Measurements from ENCODE around the gene NBEA. TPM values are rescaled to one million over a fixed set of nuclear protein-coding genes. Genes with fewer than 3 reads are reported as not detected.

The NBEA gene
- total RNA-seq, 2 donors from 2014 or later = 15.2 to 15.9 TPM

DNA sequence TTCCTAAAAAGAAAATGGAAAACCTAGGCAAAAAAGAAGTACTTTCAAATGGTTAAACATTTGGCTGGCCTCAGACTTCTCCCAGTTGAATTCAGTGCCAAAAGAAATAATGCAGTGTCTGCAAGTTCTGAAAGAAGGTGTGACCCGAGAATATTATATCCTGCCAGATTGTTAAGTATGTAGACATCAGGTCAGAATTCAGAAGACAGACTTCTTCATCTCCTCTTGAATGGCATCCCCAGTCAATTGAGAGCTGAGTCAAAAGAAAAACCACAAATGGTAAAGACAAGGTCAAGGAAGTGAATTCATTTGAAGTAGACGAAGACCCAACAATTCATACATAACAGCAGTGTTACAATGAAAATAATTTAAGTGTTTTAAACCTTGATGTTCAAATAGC is 194.5 kb downstream of the NBEA start:
- 93 to 100% methylated on average over 1 of the region's 2 CpGs for WGBS, 2 experiments (ENCODE audit: insufficient coverage in 1 of 2, insufficient read length in 1 of 2)
- no peaks in the 10 kb centered on the region for H3K27me3 Mint-ChIP-seq (ENCODE audit: insufficient read depth)
- no peak overlapping the region for H3K4me3 Mint-ChIP-seq
- Histone ChIP-seq H3K27ac (ENCODE audit: low read depth, low read length) (no peak overlapping the region), H3K36me3 (ENCODE audit: control insufficient read depth, insufficient read depth, low read length) (no peaks in the 10 kb centered on the region), H3K27me3 (ENCODE audit: control insufficient read depth, insufficient read depth, low read length, poor library complexity, severe bottlenecking) (no peaks in the 10 kb centered on the region), H3K9me3 (ENCODE audit: control insufficient read depth, low read length) (no peaks in the 10 kb centered on the region), H3K4me3 (ENCODE audit: low read length) (no peak overlapping the region), H3K9ac (ENCODE audit: extremely low read depth, low read length, poor library complexity, severe bottlenecking) (no peak overlapping the region), H3K4me1 (ENCODE audit: control insufficient read depth, insufficient read depth, low read length) (no peaks in the 10 kb centered on the region)
- peaks cover 2% of the 10 kb centered on the region for H3K36me3 Mint-ChIP-seq (ENCODE audit: low read depth)
- no peak for DNase-seq
- H3K27ac Mint-ChIP-seq = no peak overlapping the region
- H3K9me3 Mint-ChIP-seq = no peaks in the 10 kb centered on the region
- TF ChIP-seq, protein P1, sequence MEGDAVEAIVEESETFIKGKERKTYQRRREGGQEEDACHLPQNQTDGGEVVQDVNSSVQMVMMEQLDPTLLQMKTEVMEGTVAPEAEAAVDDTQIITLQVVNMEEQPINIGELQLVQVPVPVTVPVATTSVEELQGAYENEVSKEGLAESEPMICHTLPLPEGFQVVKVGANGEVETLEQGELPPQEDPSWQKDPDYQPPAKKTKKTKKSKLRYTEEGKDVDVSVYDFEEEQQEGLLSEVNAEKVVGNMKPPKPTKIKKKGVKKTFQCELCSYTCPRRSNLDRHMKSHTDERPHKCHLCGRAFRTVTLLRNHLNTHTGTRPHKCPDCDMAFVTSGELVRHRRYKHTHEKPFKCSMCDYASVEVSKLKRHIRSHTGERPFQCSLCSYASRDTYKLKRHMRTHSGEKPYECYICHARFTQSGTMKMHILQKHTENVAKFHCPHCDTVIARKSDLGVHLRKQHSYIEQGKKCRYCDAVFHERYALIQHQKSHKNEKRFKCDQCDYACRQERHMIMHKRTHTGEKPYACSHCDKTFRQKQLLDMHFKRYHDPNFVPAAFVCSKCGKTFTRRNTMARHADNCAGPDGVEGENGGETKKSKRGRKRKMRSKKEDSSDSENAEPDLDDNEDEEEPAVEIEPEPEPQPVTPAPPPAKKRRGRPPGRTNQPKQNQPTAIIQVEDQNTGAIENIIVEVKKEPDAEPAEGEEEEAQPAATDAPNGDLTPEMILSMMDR (conservative IDR thresholded peaks at IDR 0.05) = no peak
- no peaks in the 10 kb centered on the region for H3K4me1 Mint-ChIP-seq

DNA sequence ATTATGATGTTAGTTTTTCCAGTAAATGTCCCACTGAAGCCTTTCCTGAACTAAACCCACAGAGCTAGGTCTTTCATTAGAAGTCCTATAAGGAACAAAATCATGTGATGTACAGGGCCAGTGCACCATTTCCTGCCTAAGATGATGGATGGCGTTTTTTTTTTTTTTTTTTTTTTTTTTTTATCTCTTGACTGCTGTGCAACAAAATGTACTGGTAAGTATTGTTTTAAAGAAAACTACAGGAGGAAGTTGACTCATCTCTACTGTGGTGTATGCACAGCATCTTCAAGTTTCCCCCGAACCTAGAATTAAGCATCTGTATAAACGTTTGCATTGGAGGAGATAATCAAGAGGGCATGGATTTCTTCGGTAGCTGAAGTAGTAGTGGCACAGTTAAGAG is 197.5 kb downstream of the NBEA start:
- Histone ChIP-seq H3K36me3 (ENCODE audit: control insufficient read depth, insufficient read depth, low read length) (no peaks in the 10 kb centered on the region), H3K4me3 (ENCODE audit: low read length) (no peak overlapping the region), H3K27me3 (ENCODE audit: control insufficient read depth, insufficient read depth, low read length, poor library complexity, severe bottlenecking) (no peaks in the 10 kb centered on the region), H3K4me1 (ENCODE audit: control insufficient read depth, insufficient read depth, low read length) (no peaks in the 10 kb centered on the region), H3K27ac (ENCODE audit: low read depth, low read length) (no peak overlapping the region), H3K9ac (ENCODE audit: extremely low read depth, low read length, poor library complexity, severe bottlenecking) (no peak overlapping the region), H3K9me3 (ENCODE audit: control insufficient read depth, low read length) (no peaks in the 10 kb centered on the region)
- TF ChIP-seq, protein P1 (conservative IDR thresholded peaks at IDR 0.05) = no peak
- no peak overlapping the region for H3K4me3 Mint-ChIP-seq
- no peak overlapping the region for H3K27ac Mint-ChIP-seq
- 89 to 94% methylated on average over 3 to 4 of the region's 4 CpGs for WGBS, 2 experiments (ENCODE audit: insufficient coverage in 1 of 2, insufficient read length in 1 of 2)
- H3K4me1 Mint-ChIP-seq = no peaks in the 10 kb centered on the region
- peaks cover 5% of the 10 kb centered on the region for H3K36me3 Mint-ChIP-seq (ENCODE audit: low read depth)
- no peaks in the 10 kb centered on the region for H3K27me3 Mint-ChIP-seq (ENCODE audit: insufficient read depth)
- no peak for DNase-seq
- H3K9me3 Mint-ChIP-seq = no peaks in the 10 kb centered on the region

DNA sequence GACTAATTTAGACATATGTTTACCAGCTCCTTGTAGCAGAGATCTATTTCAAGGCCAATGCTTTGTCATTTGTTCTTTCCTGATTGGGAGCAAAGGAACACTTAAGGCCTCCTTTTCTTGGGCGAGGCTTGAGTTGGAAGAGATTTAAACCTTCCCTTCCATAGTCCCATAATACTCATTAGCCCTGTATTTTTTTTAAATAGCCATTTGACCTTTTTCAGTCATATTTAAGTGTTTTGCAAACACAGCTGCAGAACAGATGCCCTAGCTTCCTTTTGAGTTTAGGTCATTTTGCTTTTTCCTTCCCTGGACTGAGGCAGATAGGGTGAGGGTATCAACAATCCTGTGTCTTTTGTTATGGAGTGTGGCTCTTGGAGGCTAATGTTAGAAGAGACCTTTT is 198.3 kb downstream of the NBEA start:
- no peaks in the 10 kb centered on the region for H3K9me3 Mint-ChIP-seq
- no peak overlapping the region for H3K27ac Mint-ChIP-seq
- DNase-seq = no peak
- no peaks in the 10 kb centered on the region for H3K4me1 Mint-ChIP-seq
- peaks cover 8% of the 10 kb centered on the region for H3K36me3 Mint-ChIP-seq (ENCODE audit: low read depth)
- H3K27me3 Mint-ChIP-seq (ENCODE audit: insufficient read depth) = no peaks in the 10 kb centered on the region
- Histone ChIP-seq H3K4me3 (ENCODE audit: low read length) (no peak overlapping the region), H3K9ac (ENCODE audit: extremely low read depth, low read length, poor library complexity, severe bottlenecking) (no peak overlapping the region), H3K9me3 (ENCODE audit: control insufficient read depth, low read length) (peaks cover under 1% of the 10 kb centered on the region), H3K4me1 (ENCODE audit: control insufficient read depth, insufficient read depth, low read length) (no peaks in the 10 kb centered on the region), H3K36me3 (ENCODE audit: control insufficient read depth, insufficient read depth, low read length) (no peaks in the 10 kb centered on the region), H3K27ac (ENCODE audit: low read depth, low read length) (no peak overlapping the region), H3K27me3 (ENCODE audit: control insufficient read depth, insufficient read depth, low read length, poor library complexity, severe bottlenecking) (no peaks in the 10 kb centered on the region)
- no peak overlapping the region for H3K4me3 Mint-ChIP-seq
- TF ChIP-seq, protein P1 (conservative IDR thresholded peaks at IDR 0.05) = no peak
- 88 to 89% methylated on average over 1 of the region's 1 CpG for WGBS, 2 experiments (ENCODE audit: insufficient coverage in 1 of 2, insufficient read length in 1 of 2)
